Mesenteric fat pad (tissue), 1 donor: ENCODE measurements around the gene DNAJC3. TPM values are rescaled to one million over a fixed set of nuclear protein-coding genes. Genes with fewer than 3 reads are reported as not detected.

Experiments
- DNase-seq: peaks from one replicate; pipeline ENCODE4 v3.0.0-alpha.2; 2020; ENCODE audit warnings: low spot score
- total RNA-seq: library from RNA; stranded (reverse); fragmentation: NEBNext Ultra II Directional; extraction: Animal tissue kit (Norgen Biotek cat#: 25700); gene quantifications from one replicate; pipeline ENCODE4 v1.2.1, GENCODE V29; 2021
- donor health status: DM: yes; HTN: yes; CAD: no.

Gene DNAJC3
- total RNA-seq, 1 donor from 2014 or later = 55.1 TPM

DNA sequence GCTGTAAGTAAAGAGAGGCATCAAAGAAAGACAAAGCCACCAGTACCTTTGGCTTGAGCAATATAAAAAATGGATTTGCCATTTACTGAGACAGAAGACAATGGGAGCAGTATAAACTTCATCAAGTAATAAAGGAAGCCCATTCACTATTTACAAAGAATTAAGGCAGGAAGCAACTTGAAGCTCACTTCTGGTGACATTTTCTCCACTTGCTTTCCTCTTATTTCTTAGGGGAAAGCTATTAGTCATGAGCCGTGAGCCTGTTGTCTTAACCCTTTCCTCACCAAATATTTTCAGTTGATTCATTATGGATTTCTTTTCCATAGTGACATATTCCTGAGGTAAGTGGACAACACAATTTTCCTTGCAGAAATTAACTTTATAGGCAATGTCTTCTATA, 156.8 kb downstream of the DNAJC3 start:
- no peak for DNase-seq

DNA sequence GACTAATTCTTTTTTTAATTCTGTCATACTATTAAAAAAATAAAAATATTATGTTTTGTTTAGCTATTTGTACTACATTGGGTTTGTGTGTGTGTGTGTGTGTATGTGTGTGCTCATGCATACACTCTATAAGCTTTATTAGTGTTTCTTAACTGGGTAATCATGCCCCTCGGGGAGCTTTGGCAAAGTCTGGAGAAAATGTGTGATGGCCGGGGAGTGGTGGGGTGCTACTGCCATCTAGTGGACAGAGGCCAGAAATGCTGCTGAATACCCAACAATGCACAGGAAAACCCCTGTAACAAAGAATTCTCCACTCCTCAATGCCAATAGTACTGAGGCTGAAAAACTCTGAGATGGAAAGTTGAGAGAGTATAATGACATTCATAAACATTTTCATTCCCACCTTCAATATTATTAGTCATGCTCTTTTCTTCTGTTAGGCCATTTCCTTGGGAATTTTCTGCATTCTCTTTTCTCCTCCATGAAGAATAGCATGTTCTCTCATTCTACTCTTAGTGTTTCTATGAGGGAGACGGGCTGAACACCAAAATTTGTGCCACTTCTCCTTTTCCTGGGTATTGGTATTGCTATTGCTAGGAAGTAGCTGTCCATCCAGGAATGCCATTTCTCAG, 157.3 kb downstream of the DNAJC3 start:
- DNase-seq = no peak

- no peak for DNase-seq
These were observed 165.0 kb downstream of the DNAJC3 start for GRCh38 chr13:95841894-95842293.

- no peak for DNase-seq
These were observed 166.0 kb downstream of the DNAJC3 start for GRCh38 chr13:95842898-95843297.

Other genes with a start within 250 kb of the DNAJC3 start
- gene CLDN10, start 124.4 kb upstream of the DNAJC3 start, total RNA-seq = not detected
- gene DZIP1, start 32.4 kb upstream of the DNAJC3 start, total RNA-seq = 7.8 TPM